ENCODE results near the gene GRB10. TPM values are rescaled to one million over a fixed set of nuclear protein-coding genes. Genes with fewer than 3 reads are reported as not detected.

The GRB10 gene
- total and polyA plus RNA-seq, 2 of the 8 experiments (the other 6 are each of a cell fraction or from before 2014, with no cell fraction given) = 35.7 to 97.0 TPM

DNA sequence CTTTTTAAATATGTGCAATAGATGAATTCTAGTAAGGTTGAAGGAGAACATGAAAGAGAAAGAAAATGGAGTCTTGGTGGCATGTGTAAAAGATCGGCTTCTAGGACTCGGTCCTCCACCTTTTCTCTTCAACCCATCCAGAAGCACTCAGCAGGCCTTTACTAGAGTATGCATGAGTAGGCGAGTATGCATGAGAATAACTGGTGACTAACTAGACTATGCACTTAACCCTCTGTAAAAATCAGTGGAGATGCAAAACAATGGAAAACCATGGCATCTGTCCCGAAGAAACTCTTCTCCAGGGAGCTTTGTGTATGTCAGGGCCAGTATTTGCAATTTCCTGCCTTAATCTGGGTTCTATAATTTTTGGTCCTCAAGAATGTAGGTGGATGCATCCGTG lies 40.0 kb upstream of the GRB10 start:
- Histone ChIP-seq H3K23ac (ENCODE audit: insufficient read length) (no peak overlapping the region), H4K20me1 (replicated peaks in 1 of 2; ENCODE audit: control insufficient read depth in 1 of 2, insufficient read depth in 2 of 2, low read length in 2 of 2) (no peaks in the 10 kb centered on the region), H3K14ac (ENCODE audit: insufficient read length) (no peak overlapping the region), H3K9me3 (ENCODE audit: insufficient read depth in 2 of 2, low read depth in 1 of 2, low read length in 1 of 2) (no peaks in the 10 kb centered on the region), H2BK20ac (ENCODE audit: low read length) (no peak overlapping the region), H3K4me2 (ENCODE audit: insufficient read depth in 1 of 2, low read depth in 2 of 2, low read length in 2 of 2) (no peak overlapping the region), H2BK5ac (ENCODE audit: low read depth, low read length) (no peak overlapping the region), H3K9ac (replicated peaks in 1 of 4; ENCODE audit: extremely low read depth in 1 of 4, low read depth in 3 of 4, low read length in 3 of 4) (no peak overlapping the region), H2BK15ac (ENCODE audit: low read length) (no peak overlapping the region), H3K27ac (ENCODE audit: low read depth, low read length) (no peak overlapping the region), H2AFZ (ENCODE audit: low read length) (no peak overlapping the region), H4K8ac (ENCODE audit: extremely low read depth, insufficient read depth, low read length) (no peak overlapping the region), H4K5ac (ENCODE audit: insufficient read length, low read depth, low read length) (no peak overlapping the region), H3K4me1 (replicated peaks in 1 of 4; ENCODE audit: control insufficient read depth in 3 of 4, insufficient read depth in 4 of 4, low read length in 3 of 4) (peaks cover 0 to 7% (median 0%) of the 10 kb centered on the region in 4 experiments; a peak in 1 of 7 replicates), H4K91ac (replicated peaks; ENCODE audit: insufficient read length, low read length) (no peak overlapping the region), H2AK5ac (ENCODE audit: low read depth, low read length) (no peak overlapping the region), H3K27me3 (replicated peaks in 1 of 4; ENCODE audit: control insufficient read depth in 3 of 4, extremely low read depth in 1 of 4, insufficient read depth in 3 of 4, low read length in 3 of 4) (no peaks in the 10 kb centered on the region), H2BK12ac (ENCODE audit: low read depth, low read length) (no peak overlapping the region), H3K4ac (replicated peaks; ENCODE audit: insufficient read length, low read depth, low read length) (no peak overlapping the region), H3K79me2 (ENCODE audit: control insufficient read depth in 1 of 2, insufficient read depth in 2 of 2, low read length in 2 of 2) (no peaks in the 10 kb centered on the region), H3K79me1 (ENCODE audit: low read depth, low read length) (no peaks in the 10 kb centered on the region), H3K23me2 (ENCODE audit: low read depth, low read length) (no peaks in the 10 kb centered on the region), H3K56ac (replicated peaks; ENCODE audit: insufficient read length, low read depth, low read length) (no peak overlapping the region), H2BK120ac (replicated peaks; ENCODE audit: low read depth, low read length) (no peak overlapping the region), H3K36me3 (ENCODE audit: control insufficient read depth in 2 of 4, insufficient read depth in 4 of 4, low read length in 3 of 4) (no peaks in the 10 kb centered on the region), H3K4me3 (ENCODE audit: extremely low read depth in 1 of 4, insufficient read depth in 2 of 4, low read depth in 3 of 4, low read length in 4 of 4) (no peak overlapping the region), H3K18ac (ENCODE audit: extremely low read depth, low read length) (no peak overlapping the region)
- ChIA-PET CTCF (ENCODE audit: partially characterized antibody) (interaction anchor here (0.6 to 1.6 kb wide), 3 partner anchors 21 to 90 kb away, joined by 3 to 4 read pairs (median 3); no protein-coding TSS in a partner anchor), POLR2A (ENCODE audit: partially characterized antibody) (no interaction called here)
- WGBS, 2 experiments (ENCODE audit: extremely low coverage in 1 of 2, insufficient coverage in 1 of 2, insufficient read length in 1 of 2, insufficient replicate concordance in 2 of 2, low coverage in 1 of 2, low lambda C conversion rate in 2 of 2, missing lambda C conversion rate in 1 of 2) = 82% methylated on average over 5 of the region's 5 CpGs; no CpG with 5 or more reads in 1 of the 2 experiments
- no peak for DNase-seq (ENCODE audit: low read depth in 1 of 2, low spot score in 2 of 2)
- FAIRE-seq = no peak
- TF ChIP-seq CREB1 (IDR thresholded peaks at IDR 0.05) (no peak), CEBPB (IDR thresholded peaks at IDR 0.05; ENCODE audit: low read depth, low read length) (no peak), PHF8 (conservative IDR thresholded peaks at IDR 0.05; ENCODE audit: low read depth, low read length) (no peak), KDM4A (IDR thresholded peaks at IDR 0.05; ENCODE audit: low read depth, low read length, severe bottlenecking) (no peak), RFX5 (IDR thresholded peaks at IDR 0.05; ENCODE audit: borderline replicate concordance, low read depth, low read length) (no peak), MAFK (IDR thresholded peaks at IDR 0.05; ENCODE audit: low read depth, low read length) (no peak), ZNF274 (IDR thresholded peaks at IDR 0.05; ENCODE audit: borderline replicate concordance, extremely low read depth, low read length) (no peak), POU5F1 (IDR thresholded peaks at IDR 0.05; ENCODE audit: low read depth, low read length) (no peak), RBBP5 (IDR thresholded peaks at IDR 0.05; ENCODE audit: borderline replicate concordance, low read depth, low read length) (no peak)
- TF ChIP-seq, protein P1, sequence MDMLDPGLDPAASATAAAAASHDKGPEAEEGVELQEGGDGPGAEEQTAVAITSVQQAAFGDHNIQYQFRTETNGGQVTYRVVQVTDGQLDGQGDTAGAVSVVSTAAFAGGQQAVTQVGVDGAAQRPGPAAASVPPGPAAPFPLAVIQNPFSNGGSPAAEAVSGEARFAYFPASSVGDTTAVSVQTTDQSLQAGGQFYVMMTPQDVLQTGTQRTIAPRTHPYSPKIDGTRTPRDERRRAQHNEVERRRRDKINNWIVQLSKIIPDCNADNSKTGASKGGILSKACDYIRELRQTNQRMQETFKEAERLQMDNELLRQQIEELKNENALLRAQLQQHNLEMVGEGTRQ (IDR thresholded peaks at IDR 0.05; ENCODE audit: low read length) = no peak

Measured in H1 (cell line).